Measurements from ENCODE around the gene E2F6.

Gene E2F6

GRCh38 chr2:11457935-11458334 lies 8.0 kb downstream of the E2F6 start:
- no peak overlapping the region for H3K27ac ChIP-seq (ENCODE audit: low read length)

GRCh38 chr2:11456251-11456650 lies 9.7 kb downstream of the E2F6 start:
- H3K4me3 ChIP-seq (ENCODE audit: low read length in 2 of 2), result no peak overlapping the region
- H3K9me3 ChIP-seq (ENCODE audit: control insufficient read depth in 2 of 2, low read length in 2 of 2), result no peaks in the 10 kb centered on the region
- H3K36me3 ChIP-seq (ENCODE audit: control insufficient read depth in 2 of 2, insufficient read depth in 2 of 2, low read length in 2 of 2), result peaks cover 14 to 21% of the 10 kb centered on the region in 2 donors
- H3K27ac ChIP-seq (ENCODE audit: low read length), result no peak overlapping the region
- H3K27me3 ChIP-seq (ENCODE audit: control insufficient read depth in 1 of 2, insufficient read depth in 2 of 2, low read length in 2 of 2), result no peaks in the 10 kb centered on the region
- no peaks in the 10 kb centered on the region for H3K4me1 ChIP-seq (ENCODE audit: control insufficient read depth, insufficient read depth, low read length)
- H3K9ac ChIP-seq (ENCODE audit: low read length in 2 of 2), result no peak overlapping the region

More at GRCh38 chr2:11457935-11458334, 8.0 kb downstream of the E2F6 start:
- H3K9me3 ChIP-seq (ENCODE audit: control insufficient read depth in 2 of 2, low read length in 2 of 2), result no peaks in the 10 kb centered on the region
- peaks cover 11 to 14% of the 10 kb centered on the region in 2 donors for H3K36me3 ChIP-seq (ENCODE audit: control insufficient read depth in 2 of 2, insufficient read depth in 2 of 2, low read length in 2 of 2)
- H3K27me3 ChIP-seq (ENCODE audit: control insufficient read depth in 1 of 2, insufficient read depth in 2 of 2, low read length in 2 of 2), result no peaks in the 10 kb centered on the region
- no peak overlapping the region for H3K9ac ChIP-seq (ENCODE audit: low read length in 2 of 2)
- H3K4me3 ChIP-seq (ENCODE audit: low read length in 2 of 2), result no peak overlapping the region
- peaks cover 4% of the 10 kb centered on the region for H3K4me1 ChIP-seq (ENCODE audit: control insufficient read depth, insufficient read depth, low read length)

DNA sequence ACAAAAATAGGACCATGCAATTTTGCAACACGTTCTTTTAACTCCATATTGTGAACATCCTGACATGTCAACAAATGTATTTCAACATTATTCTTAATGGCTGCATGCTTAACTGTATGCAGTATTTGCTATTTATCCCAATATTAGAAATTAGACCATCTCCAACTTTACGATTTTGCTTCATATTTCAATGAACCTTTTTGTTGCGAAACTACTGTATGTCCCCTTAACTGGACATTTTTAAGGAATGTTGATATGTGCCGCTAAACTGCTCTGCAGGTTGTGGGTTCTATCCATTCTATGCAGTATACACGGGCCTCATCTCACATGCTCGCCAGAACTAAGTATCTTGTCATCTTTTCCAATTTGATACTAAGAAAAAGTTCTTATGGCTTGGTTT lies 11.1 kb downstream of the E2F6 start:
- no peaks in the 10 kb centered on the region for H3K9me3 ChIP-seq (ENCODE audit: control insufficient read depth in 2 of 2, low read length in 2 of 2)
- no peak overlapping the region for H3K27ac ChIP-seq (ENCODE audit: low read length)
- no peaks in the 10 kb centered on the region for H3K27me3 ChIP-seq (ENCODE audit: control insufficient read depth in 1 of 2, insufficient read depth in 2 of 2, low read length in 2 of 2)
- H3K36me3 ChIP-seq (ENCODE audit: control insufficient read depth in 2 of 2, insufficient read depth in 2 of 2, low read length in 2 of 2), result peaks cover 19 to 21% of the 10 kb centered on the region in 2 donors
- H3K4me1 ChIP-seq (ENCODE audit: control insufficient read depth, insufficient read depth, low read length), result no peaks in the 10 kb centered on the region
- no peak overlapping the region for H3K9ac ChIP-seq (ENCODE audit: low read length in 2 of 2)
- no peak overlapping the region for H3K4me3 ChIP-seq (ENCODE audit: low read length in 2 of 2)

- H3K9me3 ChIP-seq (ENCODE audit: control insufficient read depth in 2 of 2, low read length in 2 of 2), result no peaks in the 10 kb centered on the region
- no peaks in the 10 kb centered on the region for H3K27me3 ChIP-seq (ENCODE audit: control insufficient read depth in 1 of 2, insufficient read depth in 2 of 2, low read length in 2 of 2)
- no peak overlapping the region for H3K9ac ChIP-seq (ENCODE audit: low read length in 2 of 2)
- peaks cover 30 to 42% of the 10 kb centered on the region in 2 donors for H3K36me3 ChIP-seq (ENCODE audit: control insufficient read depth in 2 of 2, insufficient read depth in 2 of 2, low read length in 2 of 2)
- no peak overlapping the region for H3K4me3 ChIP-seq (ENCODE audit: low read length in 2 of 2)
- H3K4me1 ChIP-seq (ENCODE audit: control insufficient read depth, insufficient read depth, low read length), result no peaks in the 10 kb centered on the region
- H3K27ac ChIP-seq (ENCODE audit: low read length), result no peak overlapping the region
Observed at GRCh38 chr2:11450791-11451190, 15.2 kb downstream of the E2F6 start.

- Histone ChIP-seq H3K27ac (ENCODE audit: low read length) (no peak overlapping the region), H3K36me3 (ENCODE audit: control insufficient read depth in 2 of 2, insufficient read depth in 2 of 2, low read length in 2 of 2) (peaks cover 30 to 37% of the 10 kb centered on the region in 2 donors), H3K9ac (ENCODE audit: low read length in 2 of 2) (peak overlapping the region in 1 of 2 donors; percentile 43), H3K27me3 (ENCODE audit: control insufficient read depth in 1 of 2, insufficient read depth in 2 of 2, low read length in 2 of 2) (no peaks in the 10 kb centered on the region), H3K4me3 (ENCODE audit: low read length in 2 of 2) (no peak overlapping the region), H3K4me1 (ENCODE audit: control insufficient read depth, insufficient read depth, low read length) (no peaks in the 10 kb centered on the region), H3K9me3 (ENCODE audit: control insufficient read depth in 2 of 2, low read length in 2 of 2) (no peaks in the 10 kb centered on the region)
Observed at GRCh38 chr2:11446733-11447248, 19.2 kb downstream of the E2F6 start.

- H3K4me1 ChIP-seq (ENCODE audit: control insufficient read depth, insufficient read depth, low read length), result no peaks in the 10 kb centered on the region
- H3K27me3 ChIP-seq (ENCODE audit: control insufficient read depth in 1 of 2, insufficient read depth in 2 of 2, low read length in 2 of 2), result no peaks in the 10 kb centered on the region
- no peaks in the 10 kb centered on the region for H3K9me3 ChIP-seq (ENCODE audit: control insufficient read depth in 2 of 2, low read length in 2 of 2)
- no peak overlapping the region for H3K27ac ChIP-seq (ENCODE audit: low read length)
- no peak overlapping the region for H3K9ac ChIP-seq (ENCODE audit: low read length in 2 of 2)
- no peak overlapping the region for H3K4me3 ChIP-seq (ENCODE audit: low read length in 2 of 2)
- peaks cover 23 to 35% of the 10 kb centered on the region in 2 donors for H3K36me3 ChIP-seq (ENCODE audit: control insufficient read depth in 2 of 2, insufficient read depth in 2 of 2, low read length in 2 of 2)
Observed at GRCh38 chr2:11444737-11445136, 21.2 kb downstream of the E2F6 start.

- peaks cover 2 to 19% of the 10 kb centered on the region in 2 donors for H3K36me3 ChIP-seq (ENCODE audit: control insufficient read depth in 2 of 2, insufficient read depth in 2 of 2, low read length in 2 of 2)
- no peak overlapping the region for H3K4me3 ChIP-seq (ENCODE audit: low read length in 2 of 2)
- no peaks in the 10 kb centered on the region for H3K4me1 ChIP-seq (ENCODE audit: control insufficient read depth, insufficient read depth, low read length)
- H3K9me3 ChIP-seq (ENCODE audit: control insufficient read depth in 2 of 2, low read length in 2 of 2), result no peaks in the 10 kb centered on the region
- no peaks in the 10 kb centered on the region for H3K27me3 ChIP-seq (ENCODE audit: control insufficient read depth in 1 of 2, insufficient read depth in 2 of 2, low read length in 2 of 2)
- H3K9ac ChIP-seq (ENCODE audit: low read length in 2 of 2), result no peak overlapping the region
- H3K27ac ChIP-seq (ENCODE audit: low read length), result no peak overlapping the region
Observed at GRCh38 chr2:11438555-11439080, 27.3 kb downstream of the E2F6 start.

DNA sequence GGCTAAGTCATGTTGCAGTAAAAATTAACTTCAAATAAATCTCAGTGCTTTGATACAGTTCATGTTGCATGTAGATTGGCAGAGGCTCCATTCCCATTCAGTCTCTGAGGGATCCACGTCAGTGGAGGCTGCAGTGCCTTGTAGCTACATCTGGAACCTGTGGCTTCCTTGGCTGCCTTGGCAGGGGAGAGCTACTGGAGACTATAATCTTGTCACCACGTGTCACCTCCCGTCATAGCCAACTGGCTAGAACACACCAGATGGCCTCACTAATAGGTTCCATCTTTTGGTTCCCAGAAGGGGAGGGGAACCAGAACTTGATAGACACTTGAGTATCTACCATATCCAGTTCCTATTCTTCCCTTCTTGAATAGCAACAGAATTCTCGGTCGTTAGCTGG lies 28.4 kb downstream of the E2F6 start:
- Histone ChIP-seq H3K36me3 (ENCODE audit: control insufficient read depth in 2 of 2, insufficient read depth in 2 of 2, low read length in 2 of 2) (peaks cover 0 to 15% of the 10 kb centered on the region in 2 donors), H3K4me3 (ENCODE audit: low read length in 2 of 2) (no peak overlapping the region), H3K9me3 (ENCODE audit: control insufficient read depth in 2 of 2, low read length in 2 of 2) (no peaks in the 10 kb centered on the region), H3K27me3 (ENCODE audit: control insufficient read depth in 1 of 2, insufficient read depth in 2 of 2, low read length in 2 of 2) (no peaks in the 10 kb centered on the region), H3K27ac (ENCODE audit: low read length) (no peak overlapping the region), H3K4me1 (ENCODE audit: control insufficient read depth, insufficient read depth, low read length) (no peaks in the 10 kb centered on the region), H3K9ac (ENCODE audit: low read length in 2 of 2) (no peak overlapping the region)

- no peak overlapping the region for H3K4me3 ChIP-seq (ENCODE audit: low read length in 2 of 2)
- no peak overlapping the region for H3K27ac ChIP-seq (ENCODE audit: low read length)
- no peaks in the 10 kb centered on the region for H3K4me1 ChIP-seq (ENCODE audit: control insufficient read depth, insufficient read depth, low read length)
- no peaks in the 10 kb centered on the region for H3K9me3 ChIP-seq (ENCODE audit: control insufficient read depth in 2 of 2, low read length in 2 of 2)
- peaks cover 0 to 15% of the 10 kb centered on the region in 2 donors for H3K36me3 ChIP-seq (ENCODE audit: control insufficient read depth in 2 of 2, insufficient read depth in 2 of 2, low read length in 2 of 2)
- H3K27me3 ChIP-seq (ENCODE audit: control insufficient read depth in 1 of 2, insufficient read depth in 2 of 2, low read length in 2 of 2), result no peaks in the 10 kb centered on the region
- no peak overlapping the region for H3K9ac ChIP-seq (ENCODE audit: low read length in 2 of 2)
Observed at GRCh38 chr2:11435036-11435435, 30.9 kb downstream of the E2F6 start.

DNA sequence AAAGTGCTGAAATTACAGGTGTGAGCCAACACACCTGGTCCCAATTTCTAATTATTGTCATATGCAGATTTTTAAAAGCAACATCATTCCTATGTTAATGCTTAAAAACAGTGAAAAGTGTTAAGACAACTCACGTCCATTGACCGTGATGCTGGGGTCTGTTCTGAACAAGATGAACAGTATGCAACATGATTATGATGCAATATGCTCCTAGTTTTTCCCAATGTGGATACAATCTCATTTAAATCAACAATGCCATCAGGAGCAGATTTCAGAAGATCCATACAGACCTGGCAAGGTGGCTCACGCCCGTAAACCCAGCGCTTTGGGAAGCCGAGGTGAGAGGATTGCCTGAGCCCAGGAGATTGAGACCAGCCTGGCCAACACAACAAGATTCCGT lies 31.5 kb downstream of the E2F6 start:
- Histone ChIP-seq H3K36me3 (ENCODE audit: control insufficient read depth in 2 of 2, insufficient read depth in 2 of 2, low read length in 2 of 2) (peaks cover 0 to 15% of the 10 kb centered on the region in 2 donors), H3K4me1 (ENCODE audit: control insufficient read depth, insufficient read depth, low read length) (no peaks in the 10 kb centered on the region), H3K27ac (ENCODE audit: low read length) (no peak overlapping the region), H3K9me3 (ENCODE audit: control insufficient read depth in 2 of 2, low read length in 2 of 2) (no peaks in the 10 kb centered on the region), H3K4me3 (ENCODE audit: low read length in 2 of 2) (no peak overlapping the region), H3K27me3 (ENCODE audit: control insufficient read depth in 1 of 2, insufficient read depth in 2 of 2, low read length in 2 of 2) (no peaks in the 10 kb centered on the region), H3K9ac (ENCODE audit: low read length in 2 of 2) (no peak overlapping the region)

DNA sequence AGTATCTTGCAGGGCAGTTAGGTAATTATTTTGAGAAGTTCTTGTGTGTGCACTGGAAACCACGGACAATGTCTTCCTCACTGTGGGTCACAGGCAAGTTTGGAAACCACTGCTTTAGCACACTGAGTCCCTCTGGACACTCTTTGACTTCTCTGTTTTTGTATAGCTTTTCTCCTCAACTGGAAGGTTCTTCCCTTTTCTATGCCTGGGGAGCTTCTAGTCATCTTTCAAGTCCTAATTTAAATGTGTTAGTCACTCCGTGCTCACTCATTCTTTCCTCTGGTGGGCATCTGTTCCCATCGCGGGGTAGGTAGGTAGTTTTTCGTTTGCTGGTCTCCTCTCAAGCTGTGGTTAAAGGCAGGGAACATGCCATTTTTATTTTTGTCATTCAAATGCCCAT lies 32.1 kb downstream of the E2F6 start:
- H3K4me1 ChIP-seq (ENCODE audit: control insufficient read depth, insufficient read depth, low read length), result no peaks in the 10 kb centered on the region
- H3K4me3 ChIP-seq (ENCODE audit: low read length in 2 of 2), result no peak overlapping the region
- H3K9ac ChIP-seq (ENCODE audit: low read length in 2 of 2), result no peak overlapping the region
- no peak overlapping the region for H3K27ac ChIP-seq (ENCODE audit: low read length)
- peaks cover 0 to 15% of the 10 kb centered on the region in 2 donors for H3K36me3 ChIP-seq (ENCODE audit: control insufficient read depth in 2 of 2, insufficient read depth in 2 of 2, low read length in 2 of 2)
- H3K9me3 ChIP-seq (ENCODE audit: control insufficient read depth in 2 of 2, low read length in 2 of 2), result no peaks in the 10 kb centered on the region
- no peaks in the 10 kb centered on the region for H3K27me3 ChIP-seq (ENCODE audit: control insufficient read depth in 1 of 2, insufficient read depth in 2 of 2, low read length in 2 of 2)

Measured in stomach smooth muscle (tissue), 2 donors.